Naive thymus-derived CD4-positive, alpha-beta T cell (primary cell): Measurements from ENCODE around the gene ING3. TPM values are rescaled to one million over a fixed set of nuclear protein-coding genes. Genes with fewer than 3 reads are reported as not detected.

ENCODE experiments used
- ATAC-seq: fragments of 150-1000 bp; cut with Tn5 transposase; 2 replicates; pipeline ENCODE4 v1.10.0; 2021; ENCODE audit warnings: mild to moderate bottlenecking, moderate library complexity
- CTCF ChIA-PET: fragments of 350-600 bp; sonication (Branson Sonifier 250); formaldehyde crosslinking; loops from one replicate; lab custom pipeline; 2021; ENCODE audit warnings: antibody characterized with exemption; lab: Charles Lee
- POLR2A ChIA-PET: fragments of 350-600 bp; sonication (Branson Sonifier 250); formaldehyde crosslinking; loops from one replicate; lab custom pipeline; 2021; ENCODE audit warnings: antibody characterized with exemption, inconsistent platforms; lab: Charles Lee
- DNase-seq, 9 donors: peaks; one replicate each; pipeline versions ENCODE4 v3.0.0 to v3.0.0-alpha.2; 2020 to 2022; ENCODE audit warnings: mixed read lengths in 1 of 9
- H3K27ac ChIP-seq: one replicate; pipeline ENCODE4 v1.7.0; 2013; ENCODE audit warnings: mild to moderate bottlenecking, low read depth, low read length, moderate library complexity
- H3K27me3 ChIP-seq, 2 donors: one replicate each; pipeline ENCODE4 v1.7.0; 2013; ENCODE audit warnings: low read length in 2 of 2, mild to moderate bottlenecking in 2 of 2, moderate library complexity in 2 of 2; ENCODE audit not compliant: control insufficient read depth in 2 of 2, insufficient read depth in 2 of 2
- H3K36me3 ChIP-seq, 3 experiments: 1 replicate in 2 of 3; 2 replicates in 1 of 3; pipeline ENCODE4 v1.7.0; 2013; ENCODE audit warnings: low read length in 3 of 3, mild to moderate bottlenecking in 3 of 3, moderate library complexity in 1 of 3; ENCODE audit not compliant: insufficient read depth in 3 of 3, control insufficient read depth in 2 of 3
- H3K4me1 ChIP-seq, 2 donors: one replicate each; pipeline ENCODE4 v1.7.0; 2013; ENCODE audit warnings: low read length in 2 of 2, mild to moderate bottlenecking in 2 of 2, moderate library complexity in 1 of 2; ENCODE audit not compliant: control insufficient read depth in 2 of 2, insufficient read depth in 2 of 2
- H3K4me3 ChIP-seq: 2 replicates; pipeline ENCODE4 v1.7.0; 2013; ENCODE audit warnings: mild to moderate bottlenecking, low read length
- H3K9me3 ChIP-seq, 3 experiments: 1 replicate in 2 of 3; 2 replicates in 1 of 3; pipeline ENCODE4 v1.7.0; 2013; ENCODE audit warnings: low read length in 3 of 3; ENCODE audit not compliant: control insufficient read depth in 2 of 3
- H3K27ac Mint-ChIP-seq, 9 donors: one replicate each; pipeline ENCODE4 v1.8.0; 2020 to 2022; ENCODE audit warnings: mixed read lengths in 9 of 9, mild to moderate bottlenecking in 8 of 9, moderate library complexity in 5 of 9, inconsistent platforms in 2 of 9
- H3K27me3 Mint-ChIP-seq, 5 donors: one replicate each; pipeline ENCODE4 v1.8.0; 2021 to 2022; ENCODE audit warnings: mixed read lengths in 5 of 5, mild to moderate bottlenecking in 1 of 5
- H3K36me3 Mint-ChIP-seq, 5 donors: one replicate each; pipeline ENCODE4 v1.8.0; 2020 to 2022; ENCODE audit warnings: mixed read lengths in 5 of 5, mild to moderate bottlenecking in 3 of 5, inconsistent platforms in 1 of 5
- H3K4me1 Mint-ChIP-seq, 7 donors: one replicate each; pipeline ENCODE4 v1.8.0; 2020 to 2022; ENCODE audit warnings: mixed read lengths in 7 of 7, mild to moderate bottlenecking in 3 of 7, inconsistent platforms in 1 of 7
- H3K4me3 Mint-ChIP-seq, 10 donors: one replicate each; pipeline ENCODE4 v1.8.0; 2020 to 2022; ENCODE audit warnings: mild to moderate bottlenecking in 10 of 10, mixed read lengths in 10 of 10, moderate library complexity in 6 of 10, inconsistent platforms in 2 of 10
- H3K9me3 Mint-ChIP-seq, 11 donors: one replicate each; pipeline ENCODE4 v1.8.0; 2020 to 2022; ENCODE audit warnings: mixed read lengths in 11 of 11, mild to moderate bottlenecking in 4 of 11, inconsistent platforms in 1 of 11, moderate library complexity in 1 of 11
- intact Hi-C, 2 donors: fragments of 100-400 bp; cut with micrococcal nuclease; formaldehyde crosslinking; loops; one replicate each; pipeline ENCODE4 v1.15.1; 2023
- polyA plus RNA-seq, 2 donors: library from polyadenylated mRNA; unstranded; fragments of 300-500 nt; fragmentation: Illumina TruSeq; gene quantifications; one replicate each; pipeline ENCODE4 v1.2.3, GENCODE V29; 2021
- total RNA-seq, 6 experiments: library from RNA in 5 of 6; stranded (reverse) in 5 of 6; gene quantifications; 1 replicate in 5 of 6; 2 replicates in 1 of 6; pipeline ENCODE4 v1.2.3 and lab custom pipeline; 2021 to 2026

ING3 gene
- total and polyA plus RNA-seq, 7 experiments from 2014 or later, result 26.4 to 36.1 (median 29.9) TPM

DNA sequence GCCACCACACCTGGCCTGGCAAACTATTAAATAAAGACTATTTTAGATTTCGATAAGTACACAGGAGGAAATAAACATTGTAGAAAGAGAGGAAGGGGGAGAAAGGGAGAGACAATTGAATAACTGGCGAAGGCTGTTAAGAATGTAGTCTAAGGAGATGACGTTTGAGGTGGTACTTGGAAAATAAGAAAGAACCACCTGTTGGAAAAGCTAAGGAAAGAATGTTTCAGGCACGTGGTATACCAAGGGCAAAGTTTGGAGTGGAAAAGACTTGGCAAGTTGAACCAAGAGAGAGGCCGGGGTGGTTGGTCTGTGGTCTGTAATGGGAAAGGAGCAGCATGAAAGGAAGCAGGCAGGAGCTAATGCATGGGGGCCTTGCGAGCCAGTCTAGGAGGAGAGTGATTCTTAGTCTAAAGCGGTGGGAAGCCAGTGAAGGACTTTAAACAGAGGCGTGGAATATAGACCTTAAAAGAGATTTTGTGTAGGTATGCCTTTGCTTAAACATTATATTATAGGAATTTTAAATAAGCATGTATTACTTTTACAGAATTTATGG is 9.4 kb downstream of the ING3 start:
- no peaks in the 10 kb centered on the region for H3K27me3 ChIP-seq
- CTCF ChIA-PET, result interaction anchor here (1.1 kb wide), 1 partner anchor 121 kb away, joined by 4 read pairs; no protein-coding TSS in a partner anchor
- no peaks in the 10 kb centered on the region for H3K27me3 Mint-ChIP-seq
- H3K4me1 ChIP-seq, result no peaks in the 10 kb centered on the region
- peak overlapping the region in 2 of 9 donors; percentile 4 to 28 for H3K27ac Mint-ChIP-seq
- ATAC-seq (no peak), DNase-seq (no peak)
- H3K4me3 ChIP-seq, result no peak overlapping the region
- H3K4me1 Mint-ChIP-seq, result peaks cover 8 to 49% (median 32%) of the 10 kb centered on the region in 7 donors
- peaks cover 15 to 47% (median 20%) of the 10 kb centered on the region in 5 donors for H3K36me3 Mint-ChIP-seq
- H3K9me3 Mint-ChIP-seq, result no peaks in the 10 kb centered on the region
- peaks cover 0 to 46% (median 19%) of the 10 kb centered on the region in 3 experiments for H3K36me3 ChIP-seq
- H3K4me3 Mint-ChIP-seq, result peak overlapping the region in 1 of 10 donors; percentile 50
- H3K27ac ChIP-seq, result no peak overlapping the region
- H3K9me3 ChIP-seq, result no peaks in the 10 kb centered on the region
- intact Hi-C loops, result loop anchor here in 1 of 2 donors (10.0 kb wide), 1 partner anchor 405 kb away; no protein-coding TSS in a partner anchor
- POLR2A ChIA-PET, result no interaction called here

DNA sequence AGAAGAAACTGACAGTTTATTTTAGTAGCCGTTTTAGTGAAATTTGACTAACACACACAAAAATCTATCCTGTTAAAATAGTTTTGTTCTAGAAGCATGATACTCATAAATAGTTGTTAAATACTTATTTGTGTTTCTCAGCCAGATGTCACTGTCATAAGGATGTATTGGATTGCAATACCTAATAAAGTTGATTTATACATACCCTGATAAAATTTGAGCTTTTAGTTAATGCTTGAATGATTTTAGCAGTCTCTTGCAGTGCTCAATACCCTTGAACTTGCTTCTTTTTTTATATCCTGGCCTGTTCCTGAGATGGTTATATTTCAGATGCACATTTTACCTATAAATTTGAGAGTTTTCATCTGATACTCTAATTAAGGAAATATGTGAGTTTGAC is 10.1 kb downstream of the ING3 start:
- no peaks in the 10 kb centered on the region for H3K27me3 Mint-ChIP-seq
- POLR2A ChIA-PET, result no interaction called here

DNA sequence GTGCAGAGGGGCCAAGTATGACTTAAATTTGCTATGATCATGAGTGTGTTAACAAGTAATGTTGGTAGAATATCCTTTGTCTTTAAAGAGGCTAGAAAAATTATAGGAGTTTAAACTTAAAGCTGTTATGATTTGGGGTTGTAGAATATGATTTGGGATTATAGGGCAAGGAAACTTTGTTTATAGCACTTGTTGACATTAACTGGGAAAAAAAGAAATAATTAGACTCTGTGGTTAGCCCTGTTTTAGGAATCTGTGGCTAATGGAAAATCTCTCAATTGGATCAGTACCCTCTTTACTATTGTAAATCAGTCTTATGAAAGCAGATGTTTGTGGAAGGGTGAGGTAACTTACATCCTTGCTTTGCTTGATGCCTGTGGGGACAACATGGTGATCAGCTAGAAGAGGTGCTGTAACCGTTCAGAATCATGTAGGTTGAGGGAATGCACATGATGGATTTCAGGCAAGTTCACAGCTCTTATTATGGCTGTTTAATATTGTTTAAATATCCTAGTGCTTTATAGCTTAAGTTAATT is 11.1 kb downstream of the ING3 start:
- Histone ChIP-seq H3K27me3 (no peaks in the 10 kb centered on the region), H3K4me1 (no peaks in the 10 kb centered on the region), H3K36me3 (peaks cover 4 to 41% (median 12%) of the 10 kb centered on the region in 3 experiments), H3K4me3 (no peak overlapping the region), H3K27ac (no peak overlapping the region), H3K9me3 (no peaks in the 10 kb centered on the region)
- ChIA-PET CTCF (interaction anchor here (1.2 kb wide), 1 partner anchor 26 kb away, joined by 4 read pairs; no protein-coding TSS in a partner anchor), POLR2A (interaction anchor here (0.8 kb wide), 1 partner anchor 11 kb away, joined by 4 read pairs; the partner anchor contains the start of gene ING3)
- no peaks in the 10 kb centered on the region for H3K9me3 Mint-ChIP-seq
- H3K36me3 Mint-ChIP-seq, result peaks cover 15 to 49% (median 18%) of the 10 kb centered on the region in 5 donors
- intact Hi-C loops, result loop anchor here in 1 of 2 donors (1.0 kb wide), 1 partner anchor 7 kb away; no protein-coding TSS in a partner anchor
- peaks cover 3 to 48% (median 31%) of the 10 kb centered on the region in 7 donors for H3K4me1 Mint-ChIP-seq
- no peak overlapping the region for H3K4me3 Mint-ChIP-seq
- peak overlapping the region in 2 of 9 donors; percentile 8 to 10 for H3K27ac Mint-ChIP-seq
- DNase-seq, result no peak
- no peak for ATAC-seq
- no peaks in the 10 kb centered on the region for H3K27me3 Mint-ChIP-seq

More for the DNA sequence above, 10.1 kb downstream of the ING3 start:
- Mint-ChIP-seq H3K27ac (peak overlapping the region in 1 of 9 donors; percentile 8), H3K4me1 (peaks cover 6 to 48% (median 32%) of the 10 kb centered on the region in 7 donors), H3K9me3 (no peaks in the 10 kb centered on the region), H3K4me3 (no peak overlapping the region), H3K36me3 (peaks cover 15 to 48% (median 18%) of the 10 kb centered on the region in 5 donors)
- no peak for ATAC-seq
- Histone ChIP-seq H3K27me3 (no peaks in the 10 kb centered on the region), H3K4me1 (no peaks in the 10 kb centered on the region), H3K9me3 (no peaks in the 10 kb centered on the region), H3K36me3 (peaks cover 0 to 42% (median 17%) of the 10 kb centered on the region in 3 experiments), H3K27ac (no peak overlapping the region), H3K4me3 (no peak overlapping the region)
- intact Hi-C loops, result no loop called here
- DNase-seq, result no peak
- CTCF ChIA-PET, result interaction anchor here (1.1 kb wide), 1 partner anchor 121 kb away, joined by 4 read pairs; no protein-coding TSS in a partner anchor

DNA sequence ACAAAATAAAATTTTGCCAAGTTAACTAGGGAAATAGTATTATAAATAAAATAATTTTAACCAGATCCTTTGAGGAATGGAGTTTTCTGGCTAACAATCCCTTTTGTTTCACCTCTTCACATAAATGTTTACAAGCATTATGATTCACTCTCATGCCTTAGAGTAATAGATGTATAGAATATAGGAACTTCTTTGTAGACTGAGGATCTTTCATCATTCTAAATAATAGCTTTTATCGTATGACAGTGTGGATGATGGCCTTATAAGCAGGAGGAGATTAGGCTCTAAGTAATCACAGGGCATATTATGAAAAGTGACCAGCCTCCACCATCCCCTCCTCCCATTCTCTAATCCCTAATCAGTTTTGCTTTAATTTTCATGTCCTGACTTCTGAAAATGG is 13.5 kb downstream of the ING3 start:
- ATAC-seq (no peak), DNase-seq (no peak)
- H3K27ac ChIP-seq, result no peak overlapping the region
- H3K4me3 ChIP-seq, result no peak overlapping the region
- H3K36me3 ChIP-seq, result peaks cover 4 to 44% (median 16%) of the 10 kb centered on the region in 3 experiments
- POLR2A ChIA-PET, result no interaction called here
- H3K9me3 Mint-ChIP-seq, result no peaks in the 10 kb centered on the region
- H3K36me3 Mint-ChIP-seq, result peaks cover 11 to 47% (median 22%) of the 10 kb centered on the region in 5 donors
- H3K4me1 ChIP-seq, result no peaks in the 10 kb centered on the region
- H3K27me3 Mint-ChIP-seq, result no peaks in the 10 kb centered on the region
- intact Hi-C loops, result no loop called here
- CTCF ChIA-PET, result no interaction called here
- H3K4me1 Mint-ChIP-seq, result peaks cover 3 to 36% (median 25%) of the 10 kb centered on the region in 7 donors
- H3K4me3 Mint-ChIP-seq, result no peak overlapping the region
- no peak overlapping the region for H3K27ac Mint-ChIP-seq
- H3K9me3 ChIP-seq, result no peaks in the 10 kb centered on the region
- no peaks in the 10 kb centered on the region for H3K27me3 ChIP-seq

DNA sequence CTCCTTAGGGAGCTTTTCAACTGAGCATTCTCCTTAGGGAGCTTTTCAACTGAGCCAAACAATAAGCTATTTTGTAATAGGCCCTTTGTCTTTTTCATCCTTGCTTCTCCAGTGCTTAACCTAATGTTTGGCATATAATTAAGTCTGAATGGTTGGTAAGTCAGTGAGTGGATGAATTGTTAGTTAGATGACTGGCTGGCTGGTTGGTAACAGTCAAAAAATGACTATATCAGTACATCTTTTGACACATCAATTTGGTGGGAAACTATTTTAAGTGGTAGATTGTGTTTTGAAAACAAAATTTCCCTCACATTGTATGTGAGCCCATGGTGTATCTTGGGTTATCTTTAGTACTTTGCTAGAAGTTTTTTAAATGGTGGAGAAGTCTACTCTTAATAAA is 16.4 kb downstream of the ING3 start:
- Mint-ChIP-seq H3K9me3 (no peaks in the 10 kb centered on the region), H3K4me1 (peaks cover 2 to 17% (median 6%) of the 10 kb centered on the region in 7 donors), H3K36me3 (peaks cover 8 to 44% (median 25%) of the 10 kb centered on the region in 5 donors), H3K27ac (no peak overlapping the region), H3K27me3 (no peaks in the 10 kb centered on the region), H3K4me3 (no peak overlapping the region)
- Histone ChIP-seq H3K27ac (no peak overlapping the region), H3K27me3 (no peaks in the 10 kb centered on the region), H3K4me3 (no peak overlapping the region), H3K4me1 (no peaks in the 10 kb centered on the region), H3K36me3 (peaks cover 4 to 59% (median 18%) of the 10 kb centered on the region in 3 experiments), H3K9me3 (no peaks in the 10 kb centered on the region)
- no peak for ATAC-seq
- POLR2A ChIA-PET, result no interaction called here
- CTCF ChIA-PET, result no interaction called here
- intact Hi-C loops, result no loop called here
- no peak for DNase-seq

DNA sequence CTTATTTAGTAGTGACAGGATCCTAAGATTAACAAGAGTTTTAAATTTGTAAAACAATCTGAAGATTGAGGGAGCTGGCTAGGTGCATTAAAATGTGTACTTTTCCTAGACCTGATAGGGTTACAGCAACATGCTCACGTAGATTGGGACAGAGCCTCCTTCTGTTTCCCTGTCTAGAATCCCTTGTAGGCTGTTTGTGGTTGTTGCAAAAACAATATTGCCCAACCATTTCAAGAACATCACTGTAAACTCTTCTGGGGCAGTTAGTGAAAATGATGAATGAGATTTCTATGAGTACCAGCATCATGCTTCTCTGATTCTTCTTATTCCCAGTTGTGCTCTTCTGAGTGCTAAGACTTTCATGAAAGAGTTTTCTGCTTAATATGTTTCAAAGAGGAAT is 23.3 kb downstream of the ING3 start:
- Histone ChIP-seq H3K9me3 (no peaks in the 10 kb centered on the region), H3K27me3 (no peaks in the 10 kb centered on the region), H3K27ac (no peak overlapping the region), H3K4me1 (no peaks in the 10 kb centered on the region), H3K36me3 (peaks cover 0 to 60% (median 4%) of the 10 kb centered on the region in 3 experiments), H3K4me3 (no peak overlapping the region)
- H3K9me3 Mint-ChIP-seq, result no peaks in the 10 kb centered on the region
- H3K4me3 Mint-ChIP-seq, result no peak overlapping the region
- H3K27ac Mint-ChIP-seq, result peak overlapping the region in 1 of 9 donors; percentile 38
- no peaks in the 10 kb centered on the region for H3K27me3 Mint-ChIP-seq
- CTCF ChIA-PET, result no interaction called here
- H3K4me1 Mint-ChIP-seq, result peaks cover 0 to 4% (median 0%) of the 10 kb centered on the region in 7 donors
- H3K36me3 Mint-ChIP-seq, result peaks cover 3 to 40% (median 26%) of the 10 kb centered on the region in 5 donors
- POLR2A ChIA-PET, result no interaction called here
- intact Hi-C loops, result loop anchor here in 1 of 2 donors (2.0 kb wide), 1 partner anchor 17 kb away; no protein-coding TSS in a partner anchor
- DNase-seq, result no peak
- ATAC-seq, result no peak
